Fibroblast of pulmonary artery (primary cell): ENCODE results near the gene POMC.
"Not testable (repeated sequence)": the region's sequence is repeated elsewhere in the genome, so short reads cannot be mapped to it uniquely, and the experiment has no call there.

Experiments used
- DNase-seq: peaks from one replicate; pipeline ENCODE4 v3.0.0-alpha.2; 2010; ENCODE audit warnings: low read depth
- H3K4me3 ChIP-seq: replicated peaks from 2 replicates; pipeline ENCODE4 v1.5.1; 2011; ENCODE audit warnings: low read depth, mild to moderate bottlenecking, control low read depth, low read length, moderate library complexity
- CTCF ChIP-seq: IDR thresholded peaks from 2 replicates; pipeline ENCODE4 v1.5.1; 2011; ENCODE audit warnings: mild to moderate bottlenecking, control low read depth, low read length, inconsistent platforms; ENCODE audit errors: missing control alignments

POMC gene

GRCh38 chr2:25165992-25166875 is 2.1 kb downstream of the POMC start:
- no peak for DNase-seq
- no peak for TF ChIP-seq CTCF
- no peak overlapping the region for H3K4me3 ChIP-seq

DNA sequence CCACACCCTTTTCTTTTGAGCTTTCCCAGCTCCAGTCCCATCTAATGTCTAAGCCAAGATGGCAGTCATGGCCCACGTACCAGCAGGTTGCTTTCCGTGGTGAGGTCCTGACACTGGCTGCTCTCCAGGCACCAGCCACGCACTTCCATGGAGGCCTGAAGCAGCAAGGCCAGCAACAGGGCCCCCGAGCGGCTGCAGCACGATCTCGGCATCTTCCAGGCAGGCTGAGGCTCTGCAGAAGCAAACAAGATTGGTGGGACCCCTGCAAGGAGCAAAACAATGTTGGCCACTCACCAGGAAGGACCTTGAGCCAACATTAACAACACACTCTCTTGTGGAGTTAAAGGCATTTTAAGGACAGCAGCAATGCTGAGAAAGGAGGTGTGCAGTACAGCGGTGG is 3.8 kb downstream of the POMC start:
- H3K4me3 ChIP-seq = no peak overlapping the region
- no peak for TF ChIP-seq CTCF
- DNase-seq = no peak

DNA sequence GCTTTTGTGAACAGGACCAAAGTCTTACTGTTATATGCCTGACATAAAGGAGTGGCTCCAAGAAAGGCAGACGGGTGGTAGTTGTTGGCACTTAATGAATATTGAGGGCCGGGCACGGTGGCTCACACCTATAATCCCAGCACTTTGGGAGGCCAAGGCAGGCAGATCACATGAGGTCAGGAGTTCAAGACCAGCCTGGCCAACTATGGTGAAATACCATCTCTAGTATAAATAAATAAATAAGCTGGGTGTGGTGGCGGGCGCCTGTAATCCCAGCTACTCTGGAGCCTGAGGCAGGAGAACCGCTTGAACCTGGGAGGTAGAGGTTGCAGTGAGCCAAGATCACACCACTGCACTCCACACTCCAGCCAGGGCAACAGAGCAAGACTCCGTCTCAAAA is 6.3 kb downstream of the POMC start:
- DNase-seq, H3K4me3 ChIP-seq: not testable (repeated sequence)

- no peak overlapping the region for H3K4me3 ChIP-seq
- peak; percentile 38 for DNase-seq
- TF ChIP-seq CTCF = no peak
Measured at GRCh38 chr2:25161055-25161781, 7.2 kb downstream of the POMC start.

- TF ChIP-seq CTCF = no peak
- no peak for DNase-seq
- H3K4me3 ChIP-seq = no peak overlapping the region
Measured at GRCh38 chr2:25160376-25160775, 8.0 kb downstream of the POMC start.

DNA sequence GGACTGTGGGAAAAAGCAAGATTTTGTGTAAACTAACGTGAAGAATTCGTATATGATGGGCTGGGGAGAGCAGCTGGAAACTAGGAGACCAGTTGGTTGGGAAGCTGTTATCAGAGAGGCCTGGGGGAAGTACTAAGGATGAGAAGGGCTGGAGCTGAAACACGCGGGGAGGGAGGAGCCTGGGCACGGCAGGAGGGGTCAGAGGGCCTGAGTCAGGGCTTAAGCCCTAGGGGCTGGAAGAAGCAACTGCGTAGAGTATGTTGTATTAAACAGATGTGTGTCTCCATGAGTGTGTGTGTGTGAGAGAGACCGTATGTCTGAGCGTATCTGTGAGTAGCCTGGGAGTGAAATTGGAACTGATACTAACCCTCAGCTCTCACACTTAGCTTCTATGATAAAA is 8.4 kb downstream of the POMC start:
- H3K4me3 ChIP-seq = no peak overlapping the region
- DNase-seq = peak; percentile 5
- no peak for TF ChIP-seq CTCF

- no peak for TF ChIP-seq CTCF
- no peak overlapping the region for H3K4me3 ChIP-seq
- DNase-seq = no peak
Measured at GRCh38 chr2:25158096-25158852, 10.1 kb downstream of the POMC start.
